CD4-positive, alpha-beta T cell (primary cell): ENCODE results near the gene ADGRD2. TPM values are rescaled to one million over a fixed set of nuclear protein-coding genes. Genes with fewer than 3 reads are reported as not detected.
"Not testable (repeated sequence)": the region's sequence is repeated elsewhere in the genome, so short reads cannot be mapped to it uniquely, and the experiment has no call there.

Source experiments
- ATAC-seq: fragments of 200-7000 bp; cut with Tn5 transposase; one replicate; pipeline ENCODE4 v1.10.0; 2022; ENCODE audit warnings: mild to moderate bottlenecking; ENCODE audit not compliant: poor library complexity
- CTCF ChIA-PET: fragments of 350-600 bp; sonication (Branson Sonifier 250); formaldehyde crosslinking; loops from one replicate; lab custom pipeline; 2021; ENCODE audit warnings: antibody characterized with exemption, inconsistent platforms; lab: Charles Lee
- POLR2A ChIA-PET: fragments of 350-600 bp; sonication (Branson Sonifier 250); formaldehyde crosslinking; loops from one replicate; lab custom pipeline; 2021; ENCODE audit warnings: antibody characterized with exemption, inconsistent platforms; lab: Charles Lee
- DNase-seq, 14 experiments: peaks; one replicate each; pipeline ENCODE4 v3.0.0-alpha.2; 2013 to 2020; ENCODE audit warnings: mixed read lengths in 2 of 14
- H3K27ac ChIP-seq, 2 donors: one replicate each; pipeline versions ENCODE4 v1.5.1 to v1.7.0; 2013; ENCODE audit warnings: low read length in 2 of 2, low read depth in 1 of 2, mild to moderate bottlenecking in 1 of 2
- H3K27me3 ChIP-seq, 2 experiments: 1 replicate in 1 of 2; 2 replicates in 1 of 2; pipeline versions ENCODE4 v1.6.1 to v1.7.0; 2013; ENCODE audit warnings: low read length in 2 of 2, control low read depth in 1 of 2, mild to moderate bottlenecking in 1 of 2, moderate library complexity in 1 of 2; ENCODE audit not compliant: insufficient read depth in 2 of 2, control insufficient read depth in 1 of 2
- H3K36me3 ChIP-seq: one replicate; pipeline ENCODE4 v1.6.1; 2013; ENCODE audit warnings: low read length, control low read depth; ENCODE audit not compliant: insufficient read depth
- H3K4me1 ChIP-seq: one replicate; pipeline ENCODE4 v1.6.1; 2013; ENCODE audit warnings: low read length, control low read depth; ENCODE audit not compliant: insufficient read depth
- H3K4me3 ChIP-seq: one replicate; pipeline ENCODE4 v1.5.1; 2013; ENCODE audit warnings: mild to moderate bottlenecking, low read length, moderate library complexity
- H3K9me3 ChIP-seq, 2 experiments: 1 replicate in 1 of 2; 2 replicates in 1 of 2; pipeline versions ENCODE4 v1.6.1 to v1.7.0; 2013; ENCODE audit warnings: low read length in 2 of 2, mild to moderate bottlenecking in 2 of 2, control low read depth in 1 of 2, moderate library complexity in 1 of 2; ENCODE audit not compliant: control insufficient read depth in 1 of 2, insufficient read depth in 1 of 2
- H3K27ac Mint-ChIP-seq: one replicate; pipeline ENCODE4 v1.8.0; 2020; ENCODE audit warnings: mixed read lengths
- H3K27me3 Mint-ChIP-seq: one replicate; pipeline ENCODE4 v1.8.0; 2021; ENCODE audit warnings: mixed read lengths
- H3K36me3 Mint-ChIP-seq: one replicate; pipeline ENCODE4 v1.8.0; 2021; ENCODE audit warnings: low read depth, mixed read lengths
- H3K4me1 Mint-ChIP-seq: one replicate; pipeline ENCODE4 v1.8.0; 2021; ENCODE audit warnings: low read depth, mixed read lengths
- H3K4me3 Mint-ChIP-seq: one replicate; pipeline ENCODE4 v1.8.0; 2020; ENCODE audit warnings: mild to moderate bottlenecking, mixed read lengths
- H3K9me3 Mint-ChIP-seq: one replicate; pipeline ENCODE4 v1.8.0; 2020; ENCODE audit warnings: mixed read lengths
- CTCF ChIP-seq: fragments of 200-600 bp; IDR thresholded peaks from one replicate; pipeline ENCODE4 v1.8.0; 2022; ENCODE audit warnings: antibody characterized with exemption, mild to moderate bottlenecking
- intact Hi-C, 2 experiments: fragments of 100-400 bp; cut with DNase I in 1 of 2; cut with micrococcal nuclease in 1 of 2; formaldehyde crosslinking; loops; one replicate each; pipeline versions ENCODE4 v1.15.1 to v1.9.0; 2023 to 2025; cut with DNase I, micrococcal nuclease
- total RNA-seq, 174 experiments: library from RNA in 2 of 174; stranded (reverse) in 2 of 174; gene quantifications; one replicate each; pipeline ENCODE4 v1.2.3 and lab custom pipeline; 2021 to 2026

ADGRD2 gene
- total RNA-seq, 2 experiments from 2014 or later = not detected

- Mint-ChIP-seq H3K4me3 (no peak overlapping the region), H3K9me3 (no peaks in the 10 kb centered on the region), H3K4me1 (peaks cover 4% of the 10 kb centered on the region), H3K36me3 (no peaks in the 10 kb centered on the region), H3K27me3 (peaks cover 4% of the 10 kb centered on the region), H3K27ac (no peak overlapping the region)
- POLR2A ChIA-PET = no interaction called here
- no peak for TF ChIP-seq CTCF
- DNase-seq (no peak), ATAC-seq (no peak)
- Histone ChIP-seq H3K27ac (no peak overlapping the region), H3K9me3 (no peaks in the 10 kb centered on the region), H3K27me3 (no peaks in the 10 kb centered on the region), H3K4me1 (peaks cover 8% of the 10 kb centered on the region), H3K4me3 (no peak overlapping the region), H3K36me3 (no peaks in the 10 kb centered on the region)
- intact Hi-C loops = no loop called here
- CTCF ChIA-PET = no interaction called here
Observed at GRCh38 chr9:124423591-124423990, 26.7 kb upstream of the ADGRD2 start.

- H3K4me1 Mint-ChIP-seq, H3K27ac Mint-ChIP-seq, ATAC-seq, H3K36me3 ChIP-seq, CTCF ChIA-PET, H3K36me3 Mint-ChIP-seq, H3K9me3 Mint-ChIP-seq, H3K27me3 ChIP-seq, POLR2A ChIA-PET, H3K4me1 ChIP-seq, H3K4me3 Mint-ChIP-seq, H3K27ac ChIP-seq, H3K4me3 ChIP-seq, H3K27me3 Mint-ChIP-seq, H3K9me3 ChIP-seq, DNase-seq, intact Hi-C loops: not testable (repeated sequence)
Observed at GRCh38 chr9:124425733-124426132, 24.5 kb upstream of the ADGRD2 start.

GRCh38 chr9:124426361-124426760 lies 23.9 kb upstream of the ADGRD2 start:
- CTCF ChIA-PET = no interaction called here
- POLR2A ChIA-PET = no interaction called here

More at GRCh38 chr9:124426361-124426760, 23.9 kb upstream of the ADGRD2 start:
- Mint-ChIP-seq H3K4me1 (no peaks in the 10 kb centered on the region), H3K36me3 (no peaks in the 10 kb centered on the region), H3K9me3 (no peaks in the 10 kb centered on the region), H3K4me3 (no peak overlapping the region), H3K27ac (no peak overlapping the region), H3K27me3 (peaks cover 4% of the 10 kb centered on the region)
- intact Hi-C loops = no loop called here
- DNase-seq (no peak), ATAC-seq (no peak)
- Histone ChIP-seq H3K27ac (no peak overlapping the region), H3K27me3 (no peaks in the 10 kb centered on the region), H3K9me3 (no peaks in the 10 kb centered on the region), H3K4me3 (no peak overlapping the region), H3K36me3 (no peaks in the 10 kb centered on the region), H3K4me1 (no peaks in the 10 kb centered on the region)
- TF ChIP-seq CTCF = no peak
